GM18951 (cell line): Measurements from ENCODE around the gene PSMB4.
"Not testable (repeated sequence)": the region's sequence is repeated elsewhere in the genome, so short reads cannot be mapped to it uniquely, and the experiment has no call there.

ENCODE experiments used
- POLR2A ChIP-seq: IDR thresholded peaks from 4 replicates; pipeline ENCODE4 v1.6.1; 2011; ENCODE audit warnings: mild to moderate bottlenecking; ENCODE audit not compliant: insufficient read length, insufficient read depth; ENCODE audit errors: extremely low read depth
- in situ Hi-C: fragments of 300-500 bp; cut with MboI; formaldehyde crosslinking; loops from one replicate; pipeline ENCODE4 v1.12.0; 2022; ENCODE audit warnings: low sequenced_read_pairs, mixed read lengths, inconsistent platforms; ENCODE audit not compliant: unreplicated experiment

PSMB4 gene

DNA sequence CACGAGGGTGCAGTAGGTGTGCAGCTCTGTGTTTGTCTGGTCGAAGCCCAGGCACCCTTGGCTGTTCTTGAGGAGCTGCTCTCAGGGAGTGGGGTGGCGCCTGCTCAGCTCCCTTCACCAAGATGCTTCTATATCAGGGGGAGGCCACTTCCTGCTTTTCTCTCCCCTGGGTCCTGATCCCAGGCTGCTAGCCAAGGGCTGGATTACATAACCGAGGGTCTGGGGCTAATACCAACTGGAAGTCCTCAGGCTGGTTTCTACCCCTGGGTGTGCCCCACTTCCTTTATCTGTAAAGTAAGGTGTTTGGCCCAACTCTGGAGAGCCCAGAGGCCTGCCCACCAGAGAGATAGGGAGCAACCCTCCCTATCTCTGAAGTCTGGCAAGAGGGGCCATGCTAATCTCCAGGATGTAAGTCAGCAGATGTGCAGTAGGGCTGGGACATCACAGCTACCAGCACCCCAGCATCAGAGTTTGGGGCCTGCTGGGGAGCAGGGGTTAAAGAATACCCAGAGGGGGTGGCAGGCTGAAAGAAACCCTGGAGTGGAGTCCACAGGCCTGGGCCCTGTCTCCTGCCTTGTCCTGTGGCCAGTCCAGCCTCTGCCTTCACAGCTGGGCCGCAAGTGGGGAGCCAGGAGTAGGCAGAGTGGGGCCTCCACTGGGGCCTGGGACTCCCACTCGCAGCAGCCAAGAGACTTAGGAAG, 29.0 kb upstream of the PSMB4 start:
- in situ Hi-C loops, result no loop called here
- TF ChIP-seq POLR2A, result no peak

DNA sequence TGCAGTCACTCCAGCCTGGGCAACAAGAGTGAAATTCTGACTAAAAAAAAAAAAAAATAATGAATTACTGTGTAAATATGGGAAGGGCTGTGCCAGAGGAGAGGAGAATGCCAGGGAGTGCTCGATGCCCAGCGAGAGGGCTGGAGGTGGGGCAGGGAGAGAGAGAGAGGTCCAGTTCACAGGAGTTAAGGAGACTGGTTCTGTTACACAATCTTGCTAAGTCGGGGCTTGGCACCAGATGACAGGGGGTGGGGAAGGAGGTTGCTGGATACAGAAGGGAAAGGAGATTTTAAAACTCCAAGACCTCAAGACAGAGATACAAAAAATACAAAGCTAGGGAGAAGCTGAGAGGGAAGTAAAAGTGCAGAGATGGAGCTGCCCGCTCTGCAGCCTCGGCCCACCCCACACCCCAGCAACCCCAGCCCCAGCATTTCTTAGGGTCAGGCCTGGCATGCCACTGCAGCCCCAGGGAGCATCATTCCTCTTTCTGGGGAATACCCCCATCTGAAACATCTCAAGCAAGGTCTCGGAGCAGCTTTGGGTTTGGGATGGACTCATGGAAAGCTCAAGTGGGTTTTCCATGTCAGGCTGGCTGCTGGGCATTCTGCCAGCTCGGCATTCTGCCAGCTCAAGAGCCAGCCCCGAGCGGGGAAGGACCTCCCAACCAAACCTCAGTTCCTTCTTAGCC, 27.9 kb upstream of the PSMB4 start:
- no peak for TF ChIP-seq POLR2A
- in situ Hi-C loops, result no loop called here

DNA sequence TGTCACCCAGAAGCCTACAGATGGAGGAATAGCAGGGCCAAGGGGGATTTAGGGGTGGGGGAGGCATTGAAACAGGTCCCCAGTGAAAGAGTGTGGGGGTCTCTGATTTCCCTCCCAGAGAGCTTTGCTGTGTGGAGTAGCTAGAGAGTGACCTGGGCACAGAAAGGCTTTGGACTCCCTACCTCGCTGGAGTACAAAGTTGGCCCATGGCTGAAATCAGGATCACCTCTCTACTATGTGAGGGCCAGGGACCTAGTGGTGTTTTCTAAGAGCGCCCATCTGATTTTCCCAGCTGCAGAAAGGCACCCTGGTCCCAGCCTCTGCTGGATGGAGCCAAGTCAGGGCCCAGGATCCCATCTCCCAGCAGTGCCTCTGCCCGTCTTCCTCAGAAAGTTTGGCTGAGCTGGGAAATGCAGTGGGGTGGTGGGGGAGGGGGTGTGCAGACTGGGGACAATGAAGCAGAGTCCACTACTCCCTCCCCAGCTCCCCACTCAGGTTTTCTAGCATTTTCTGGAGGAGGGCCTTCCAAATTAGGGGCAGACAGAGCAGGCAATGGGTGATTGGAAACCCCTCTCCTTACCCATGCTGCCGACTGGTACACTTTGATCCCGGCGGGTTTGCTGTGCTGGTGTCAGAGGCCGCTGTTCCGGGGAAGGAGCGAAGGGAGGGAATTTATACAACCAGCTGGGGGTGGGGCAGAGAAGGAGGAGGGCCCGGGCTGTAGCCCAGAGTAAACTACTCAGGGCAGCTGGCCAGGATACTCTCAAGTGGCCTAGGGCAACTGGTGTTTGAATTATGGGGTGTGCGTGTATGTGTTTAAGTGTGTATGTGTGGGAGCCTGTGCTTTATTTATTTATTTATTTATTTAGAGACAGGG, 27.1 kb upstream of the PSMB4 start, which contains the start of gene SELENBP1:
Gene SELENBP1, minus strand, starts transcription at position 648 of the 877 bp plus-strand sequence. Its CDS starts 64 bp downstream, at position 584.
- TF ChIP-seq POLR2A, result no peak

DNA sequence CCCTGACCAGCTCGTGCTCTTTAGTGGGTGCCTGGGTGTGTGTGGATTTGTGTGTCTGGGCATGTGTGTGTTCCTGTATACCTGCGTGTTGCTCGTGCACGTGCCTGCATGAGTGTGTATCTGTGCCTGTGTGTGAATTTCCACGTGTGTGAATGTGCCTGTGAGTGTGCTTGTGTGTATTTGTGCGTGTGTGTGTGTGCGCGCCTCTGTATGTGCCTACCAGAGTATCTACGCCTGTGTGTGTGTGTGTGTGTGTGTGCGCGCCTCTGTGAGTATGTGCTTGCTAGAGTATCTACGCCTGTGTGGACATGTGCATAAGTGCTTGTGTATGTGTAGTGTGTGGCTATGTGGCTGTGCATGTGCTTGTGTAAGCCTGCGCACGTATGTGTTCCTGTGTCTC, 26.2 kb upstream of the PSMB4 start:
- in situ Hi-C loops, result no loop called here
- TF ChIP-seq POLR2A, result no peak

More for the DNA sequence above, 27.1 kb upstream of the PSMB4 start, which contains the start of gene SELENBP1:
- in situ Hi-C loops, result no loop called here

DNA sequence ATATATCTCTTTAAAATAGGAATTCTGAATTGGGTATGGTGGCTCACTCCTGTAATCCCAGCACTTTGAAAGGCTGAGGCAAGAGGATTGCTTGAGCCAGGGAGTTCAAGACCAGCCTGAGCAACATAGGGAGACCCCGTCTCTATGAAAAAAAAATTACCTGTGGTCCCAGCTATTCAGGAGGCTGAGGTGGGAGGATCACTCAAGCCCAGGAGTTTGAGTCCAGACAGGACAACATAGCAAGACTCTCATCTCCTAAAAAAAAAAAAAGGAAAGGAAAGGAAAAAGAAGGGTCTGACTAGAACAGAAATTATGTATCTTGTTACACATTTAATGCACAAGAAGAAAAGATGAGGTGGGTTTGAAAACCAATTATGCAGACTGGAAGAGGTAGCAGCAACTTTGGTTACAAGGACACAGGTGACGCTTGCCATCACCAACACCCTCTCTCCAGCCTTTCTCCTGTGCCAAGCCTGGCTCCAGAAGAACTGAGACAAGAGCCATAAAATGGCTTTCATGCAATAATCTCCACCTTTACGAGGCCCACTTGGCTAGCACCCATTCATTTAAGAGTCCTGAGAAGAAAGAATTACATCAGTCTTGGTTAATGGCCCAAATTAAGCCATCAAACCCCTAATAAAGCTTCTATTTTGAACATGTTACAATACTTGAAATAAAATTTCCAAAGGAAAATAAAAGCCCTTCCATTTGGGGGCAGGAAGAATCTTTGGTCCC, 22.1 kb upstream of the PSMB4 start:
- TF ChIP-seq POLR2A, result no peak
- in situ Hi-C loops, result no loop called here

DNA sequence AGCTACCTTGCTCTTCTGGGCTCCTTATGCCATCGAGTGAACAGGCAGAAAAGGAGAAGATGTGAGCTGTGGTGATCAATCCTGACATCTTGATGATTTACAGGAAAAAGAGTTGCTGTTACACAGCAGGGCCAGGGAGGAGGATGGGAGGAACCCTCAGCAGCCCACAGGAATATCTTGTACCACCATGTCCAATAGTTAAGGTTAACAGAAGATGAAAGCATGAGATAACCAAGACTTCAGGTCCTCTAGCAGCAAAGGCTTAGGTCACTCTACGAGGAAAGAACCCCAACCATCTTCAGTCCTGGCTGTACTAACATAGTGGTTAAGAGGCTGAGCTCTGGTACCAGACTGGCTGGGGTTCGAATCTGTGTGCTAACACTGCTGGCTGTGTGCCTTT, 14.8 kb upstream of the PSMB4 start:
- in situ Hi-C loops, result no loop called here
- TF ChIP-seq POLR2A, result no peak

DNA sequence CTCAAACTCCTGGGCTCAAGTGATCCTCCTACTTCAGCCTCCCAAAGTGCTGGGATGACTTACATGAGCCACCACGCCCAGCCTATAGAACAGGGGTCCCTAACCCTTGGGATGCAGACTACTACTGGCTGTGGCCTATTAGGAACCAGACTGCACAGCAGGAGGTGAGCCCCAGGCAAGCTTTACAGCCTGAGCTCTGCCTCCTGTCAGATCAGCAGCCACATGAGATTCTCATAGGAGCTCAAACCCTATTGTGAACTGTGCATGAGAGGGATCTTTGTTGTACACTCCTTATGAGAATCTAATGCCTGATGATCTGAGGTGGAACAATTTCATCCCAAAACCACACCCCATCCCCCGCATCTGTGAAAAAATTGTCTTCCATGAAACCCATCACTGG, 13.4 kb upstream of the PSMB4 start:
- no peak for TF ChIP-seq POLR2A
- in situ Hi-C loops, result no loop called here

DNA sequence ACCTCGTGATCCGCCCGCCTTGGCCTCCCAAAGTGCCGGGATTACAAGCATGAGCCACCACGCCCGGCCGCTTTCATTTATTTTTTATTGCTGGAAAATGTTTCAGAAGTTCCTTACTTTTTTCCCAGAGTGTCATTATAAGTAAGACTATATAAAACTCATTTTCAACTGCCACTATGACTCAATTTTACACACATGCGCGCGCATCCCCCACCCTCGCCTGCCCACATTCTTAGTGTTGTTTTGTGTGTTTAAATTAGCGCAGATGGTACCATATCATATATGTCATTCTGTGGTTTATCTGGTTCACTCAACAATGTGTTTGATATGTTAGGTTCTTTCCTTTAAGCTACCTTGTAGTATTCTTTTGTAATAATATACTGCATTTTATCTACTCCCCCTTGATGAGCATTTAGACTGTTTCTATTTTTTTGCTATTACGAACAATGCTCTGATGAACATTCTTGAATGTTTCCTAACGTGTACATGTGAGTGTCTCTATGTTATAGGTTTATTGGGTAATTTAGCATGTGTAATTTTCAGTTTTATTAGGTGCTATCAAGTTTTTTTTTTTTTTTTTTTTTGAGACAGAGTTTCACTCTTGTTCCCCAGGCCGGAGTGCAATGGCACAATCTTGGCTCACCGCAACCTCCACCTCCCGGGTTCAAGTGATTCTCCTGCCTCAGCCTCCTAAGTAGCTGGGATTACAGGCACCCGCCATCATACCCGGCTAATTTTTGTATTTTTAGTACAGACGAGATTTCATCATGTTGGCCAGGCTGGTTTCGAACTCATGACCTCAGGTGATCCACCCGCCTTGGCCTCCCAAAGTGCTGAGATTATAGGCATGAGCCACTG, 8.9 kb upstream of the PSMB4 start:
- in situ Hi-C loops, result not testable (repeated sequence)

DNA sequence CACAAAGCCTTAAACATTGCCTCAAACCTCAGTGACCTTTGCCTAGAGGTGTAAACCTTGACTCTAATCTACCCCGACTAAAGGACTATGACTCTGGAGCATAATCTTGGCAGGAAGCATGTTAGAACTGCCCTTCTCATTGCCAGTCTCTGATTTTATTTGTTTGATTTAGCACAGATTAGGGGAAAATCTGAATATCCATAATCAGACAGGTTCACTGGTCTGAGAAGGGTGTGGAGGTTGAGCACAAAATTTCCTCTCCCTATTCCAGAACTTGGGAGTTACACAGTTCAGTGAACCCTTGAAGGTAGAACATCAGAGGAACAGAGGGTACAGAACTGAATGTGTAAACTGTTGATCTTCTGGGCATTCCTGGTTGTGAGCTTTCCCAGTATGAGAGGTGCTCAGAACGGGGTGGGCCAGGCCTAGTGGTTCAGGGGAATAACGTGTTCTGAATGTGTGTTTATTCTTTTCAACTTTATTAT, 8.3 kb upstream of the PSMB4 start:
- in situ Hi-C loops, result no loop called here
- no peak for TF ChIP-seq POLR2A

DNA sequence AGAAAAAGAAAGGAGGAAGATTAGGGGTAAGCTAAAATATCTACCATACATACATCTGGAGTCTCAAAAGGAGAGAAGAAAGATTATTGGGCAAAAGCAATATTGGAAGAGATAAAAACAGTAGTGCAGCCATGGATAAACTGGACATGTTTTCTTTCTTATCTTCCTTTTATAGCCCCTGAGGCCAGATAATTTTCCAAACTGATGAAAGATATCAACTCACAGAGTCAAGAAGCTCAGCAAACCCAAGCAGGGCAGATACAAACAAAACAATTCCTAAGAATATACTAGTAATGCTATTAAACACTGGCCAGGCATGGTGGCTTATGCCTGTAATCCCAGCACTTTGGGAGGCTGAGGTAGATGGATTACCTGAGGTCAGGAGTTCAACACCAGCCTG, 5.8 kb upstream of the PSMB4 start:
- TF ChIP-seq POLR2A, result no peak
- in situ Hi-C loops, result no loop called here

DNA sequence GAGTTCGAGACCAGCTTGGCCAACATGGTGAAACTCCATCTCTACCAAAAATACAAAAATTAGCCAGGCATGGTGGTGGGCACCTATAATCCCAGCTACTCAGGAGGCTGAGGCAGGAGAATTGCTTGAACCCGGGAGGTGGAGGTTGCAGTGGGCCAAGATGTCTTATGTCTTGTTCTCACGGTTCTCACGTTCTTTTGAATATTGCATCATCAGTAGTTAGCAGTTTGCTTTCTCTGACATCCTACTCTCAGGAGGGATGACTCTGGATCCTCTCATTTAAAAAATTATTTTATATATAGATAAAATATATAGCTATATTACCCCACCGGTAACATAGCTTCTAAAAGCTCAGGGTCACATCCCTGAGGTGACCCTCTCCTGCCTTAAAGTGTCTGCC, 3.1 kb upstream of the PSMB4 start:
- in situ Hi-C loops, result not testable (repeated sequence)
